Mammary epithelial cell (primary cell): Measurements from ENCODE around the gene TSPAN11.

Experiments used
- CTCF ChIP-seq, 2 donors: IDR thresholded peaks in 1 of 2; conservative IDR thresholded peaks in 1 of 2; 2 replicates each; pipeline ENCODE4 v1.5.1; 2011 to 2012; ENCODE audit warnings: inconsistent platforms in 2 of 2, low read length in 2 of 2, mild to moderate bottlenecking in 2 of 2, control low read depth in 1 of 2, low read depth in 1 of 2; ENCODE audit not compliant: insufficient read depth in 1 of 2; ENCODE audit errors: extremely low read depth in 1 of 2
- EZH2 ChIP-seq: IDR thresholded peaks from 2 replicates; pipeline ENCODE4 v1.6.1; 2012; ENCODE audit warnings: low read length, inconsistent platforms, borderline replicate concordance

- TF ChIP-seq CTCF (conservative IDR thresholded peaks at IDR 0.05 in 1 of 2, IDR thresholded peaks at IDR 0.05 in 1 of 2; ENCODE audit: extremely low read depth in 1 of 2, insufficient read depth in 1 of 2, low read depth in 1 of 2, low read length in 2 of 2) (no peak), EZH2 (no peak)
Observed at GRCh38 chr12:30930238-30930637, 3.7 kb downstream of the TSPAN11 start.
